Stimulated activated CD8-positive, alpha-beta memory T cell treated with anti-CD3 and anti-CD28 coated beads, Interleukin-12 subunit alpha, Interleukin-12 subunit beta, amount 100 ng/mL, for 4 hours (primary cell): ENCODE results near the gene AGER.
"Not testable (repeated sequence)": the region's sequence is repeated elsewhere in the genome, so short reads cannot be mapped to it uniquely, and the experiment has no call there.

Source experiments
- DNase-seq: peaks from one replicate; pipeline ENCODE4 v3.0.0-alpha.2; 2020; ENCODE audit warnings: low read depth

The AGER gene

DNA sequence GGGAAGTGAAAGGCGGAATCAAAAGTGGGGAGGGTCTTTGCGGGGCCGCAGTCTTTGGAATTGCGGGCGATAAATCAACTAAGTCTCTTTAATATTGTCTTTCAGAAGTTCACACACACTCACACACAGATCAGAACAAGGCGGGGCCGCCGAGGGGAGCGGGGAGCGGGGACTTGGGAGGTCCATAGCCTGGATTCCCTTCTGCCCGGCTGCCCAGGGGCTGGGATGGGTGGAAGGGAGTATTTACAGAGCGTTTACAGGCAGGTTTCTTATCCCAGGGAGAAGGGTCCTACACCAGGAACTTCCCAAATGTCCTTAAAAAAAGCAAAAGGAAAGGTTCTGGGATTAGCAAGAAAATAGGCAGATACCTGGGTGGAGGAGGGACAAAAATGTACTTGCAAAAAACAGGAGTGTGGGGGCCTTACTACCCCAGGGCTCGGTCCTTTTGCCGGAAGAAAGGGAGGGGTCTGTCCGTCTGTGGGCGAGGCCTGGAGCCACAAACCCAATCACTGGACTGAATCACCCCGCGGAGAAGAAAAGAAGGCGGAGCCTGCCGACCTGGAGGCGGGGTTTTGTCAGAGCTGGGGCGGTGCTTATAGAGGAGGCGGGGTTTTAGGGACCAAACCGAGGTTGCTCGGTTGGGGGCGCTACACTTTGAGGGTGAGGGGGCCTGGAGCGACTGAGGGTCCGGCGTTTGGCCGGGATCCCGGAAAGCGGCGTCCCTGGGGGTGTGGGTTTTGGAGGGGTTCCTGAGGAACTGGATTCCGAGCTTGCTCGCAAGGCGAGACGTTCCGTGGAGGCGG is 35.6 kb downstream of the AGER start:
- DNase-seq: peak; percentile 38

DNA sequence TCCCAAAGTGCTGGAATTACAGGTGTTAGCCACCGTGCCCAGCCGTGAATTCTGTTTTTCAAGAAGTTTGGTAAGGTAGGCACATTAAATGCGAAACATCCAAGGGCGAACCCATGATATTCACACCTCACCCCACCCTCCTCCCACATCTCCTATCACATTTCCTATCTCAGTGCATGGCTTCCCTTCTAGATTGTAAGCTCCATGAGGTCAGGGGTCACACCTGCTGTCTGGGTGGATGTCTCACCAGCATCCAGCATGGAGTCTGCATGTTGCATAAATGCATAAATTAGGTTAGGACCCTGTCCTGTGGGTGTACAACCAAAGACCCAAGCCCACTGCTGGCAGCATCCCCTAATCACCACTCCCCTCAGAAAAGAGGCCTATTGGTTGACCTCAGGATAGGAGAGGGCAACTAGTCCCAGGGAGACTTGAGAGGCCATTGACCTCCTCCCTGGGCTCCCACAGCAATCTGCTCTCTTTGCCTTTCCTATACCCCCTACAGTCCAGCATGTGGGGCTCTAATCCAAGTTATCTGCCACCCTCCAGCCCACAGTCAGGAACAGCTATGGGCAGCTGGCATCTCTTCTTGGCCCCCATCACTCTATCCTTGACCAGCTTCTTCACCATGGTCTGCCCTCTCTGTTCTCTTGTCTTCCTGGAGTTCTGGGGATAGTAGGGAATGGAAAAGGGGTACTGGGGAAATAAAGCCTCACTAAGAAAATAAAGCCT is 36.5 kb downstream of the AGER start:
- DNase-seq: no peak

DNA sequence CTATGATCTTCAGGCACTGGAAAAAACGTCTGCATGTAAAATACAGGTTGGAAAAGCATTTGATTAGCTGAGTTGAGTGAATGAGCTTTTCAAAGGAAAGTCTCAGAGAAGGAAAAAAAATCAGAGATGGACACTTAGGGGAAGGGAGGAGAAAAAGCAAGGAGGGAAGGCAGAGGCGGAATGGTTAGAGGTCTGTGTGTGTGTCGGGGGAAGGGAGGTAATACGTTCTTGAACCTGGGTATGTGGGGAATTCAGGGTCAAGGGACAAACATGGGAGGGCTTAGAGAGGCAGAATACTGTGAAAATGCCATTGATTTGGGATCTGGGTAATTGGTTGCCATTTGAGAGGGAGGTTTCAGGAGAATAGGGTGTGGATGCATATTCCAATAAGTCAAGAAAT is 37.4 kb downstream of the AGER start:
- no peak for DNase-seq

DNA sequence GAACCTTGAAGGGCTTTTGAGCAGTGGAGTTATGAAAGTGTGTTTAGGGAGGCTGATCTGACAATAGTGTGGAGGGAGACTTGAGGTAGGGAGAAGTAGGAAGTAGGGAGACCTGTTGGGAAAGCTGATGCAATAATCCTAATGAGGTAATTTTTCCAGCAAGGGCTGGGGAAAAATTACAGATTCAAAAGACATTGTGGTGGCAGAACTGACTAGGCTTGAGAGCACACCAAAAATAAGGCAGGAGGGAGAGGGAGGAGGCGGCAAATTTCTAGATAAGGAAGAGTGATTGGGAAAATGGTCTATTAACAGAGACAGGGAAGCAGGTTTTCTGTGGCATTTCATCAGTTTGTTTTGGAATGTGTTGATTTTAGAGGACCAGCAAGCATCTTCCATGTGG is 37.8 kb downstream of the AGER start:
- DNase-seq: no peak

DNA sequence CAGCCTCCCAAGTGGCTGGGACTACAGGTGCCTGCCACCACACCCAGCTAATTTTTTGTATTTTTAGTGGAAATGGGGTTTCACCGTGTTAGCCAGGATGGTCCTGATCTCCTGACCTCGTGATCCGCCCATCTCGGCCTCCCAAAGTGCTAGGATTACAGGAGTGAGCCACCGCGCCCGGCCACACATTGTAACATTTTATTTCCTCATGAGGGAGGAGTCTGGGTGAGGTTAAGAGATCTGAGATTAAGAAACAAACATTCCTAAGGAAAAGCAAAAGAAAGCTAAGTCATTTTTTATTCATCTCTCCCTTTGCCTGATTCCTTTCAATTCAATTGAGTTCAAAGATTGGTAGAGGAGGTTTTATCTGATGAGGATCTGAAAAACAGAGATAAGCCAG is 39.8 kb downstream of the AGER start:
- DNase-seq: not testable (repeated sequence)

DNA sequence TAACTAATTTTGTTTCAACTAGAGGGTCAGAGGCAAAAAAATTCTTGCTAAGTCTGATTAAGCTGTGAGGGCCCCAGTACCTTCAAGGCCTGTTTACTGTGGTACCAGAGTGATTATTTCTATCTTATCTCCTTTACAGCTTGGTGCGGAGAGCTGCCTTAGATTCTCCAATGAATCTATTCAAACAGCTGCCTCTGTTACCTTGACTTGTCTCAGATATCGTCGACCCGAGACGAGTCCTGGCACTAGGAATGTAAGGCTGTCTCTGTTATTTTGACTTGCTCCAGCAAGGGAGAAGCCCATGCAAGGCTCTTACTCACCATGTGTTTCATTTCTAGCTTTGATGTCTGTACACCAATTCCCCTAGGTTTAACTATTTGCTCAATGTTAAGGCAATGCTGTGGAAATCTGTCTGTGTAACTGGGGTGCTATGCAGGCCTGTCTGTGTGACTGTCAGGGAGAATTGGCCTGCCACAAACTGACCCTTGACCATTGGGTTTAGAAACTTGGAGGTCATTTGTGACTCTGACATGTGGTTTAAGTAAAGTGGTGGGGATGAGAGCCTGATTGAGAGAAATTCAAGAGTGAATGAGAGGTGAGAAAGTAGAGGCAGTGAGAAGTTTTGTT is 43.5 kb downstream of the AGER start:
- no peak for DNase-seq

DNA sequence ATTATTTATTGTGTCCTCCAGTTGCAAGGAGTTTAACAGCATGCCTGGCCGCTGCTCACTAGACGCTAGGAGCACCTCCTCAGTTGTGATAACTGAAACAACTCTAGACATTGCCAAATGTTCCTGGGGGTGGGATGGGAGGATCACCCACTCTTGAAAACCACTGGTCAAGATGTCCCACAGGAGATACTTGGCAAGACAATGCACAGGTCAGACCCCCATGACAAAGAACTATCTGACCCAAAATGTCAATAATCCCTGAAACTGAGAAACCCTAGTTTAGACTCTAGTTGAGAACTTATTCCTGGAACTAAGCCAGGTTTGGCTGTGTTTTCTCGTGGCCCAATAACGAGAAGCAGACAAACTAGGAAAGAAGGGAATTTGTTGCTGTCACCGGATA is 44.5 kb downstream of the AGER start:
- no peak for DNase-seq

DNA sequence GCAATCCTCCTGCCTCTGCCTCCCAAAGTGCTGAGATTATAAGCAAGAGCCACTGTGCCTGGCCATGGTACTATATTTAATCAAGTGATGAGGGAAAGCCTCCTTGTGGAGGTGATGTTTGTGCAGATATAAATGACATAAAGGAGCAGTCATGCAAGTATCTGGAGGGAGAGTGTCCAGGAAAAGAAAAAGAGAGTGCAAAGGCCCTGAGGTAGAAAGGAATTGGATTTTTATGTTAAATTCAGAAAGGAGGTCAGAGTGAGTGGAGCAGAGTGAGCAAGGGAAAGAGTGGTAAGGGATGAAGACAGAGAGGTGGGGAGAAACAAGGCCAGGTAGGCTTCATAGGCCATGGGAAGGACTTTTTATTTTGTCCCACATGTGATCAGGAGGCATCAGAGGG is 46.6 kb downstream of the AGER start:
- no peak for DNase-seq

DNA sequence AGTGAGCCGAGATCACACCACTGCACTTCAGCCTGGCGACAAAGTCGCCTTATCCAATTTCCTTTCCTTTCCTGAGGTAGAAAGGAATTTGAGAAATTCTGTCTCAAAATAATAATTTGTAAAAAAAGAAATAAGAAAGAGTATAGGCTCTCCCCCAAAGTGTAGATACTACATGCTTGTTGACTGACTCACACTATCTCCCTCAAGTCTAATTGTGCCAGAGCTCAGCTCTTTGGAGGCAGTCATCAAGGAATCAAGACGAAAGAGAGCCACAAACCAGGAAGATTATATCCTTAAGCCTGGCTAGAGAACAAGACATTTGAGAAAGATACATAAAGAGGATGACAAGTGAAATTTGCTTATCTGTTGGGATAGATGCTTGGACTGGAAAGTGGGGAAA is 50.3 kb downstream of the AGER start:
- DNase-seq: no peak

DNA sequence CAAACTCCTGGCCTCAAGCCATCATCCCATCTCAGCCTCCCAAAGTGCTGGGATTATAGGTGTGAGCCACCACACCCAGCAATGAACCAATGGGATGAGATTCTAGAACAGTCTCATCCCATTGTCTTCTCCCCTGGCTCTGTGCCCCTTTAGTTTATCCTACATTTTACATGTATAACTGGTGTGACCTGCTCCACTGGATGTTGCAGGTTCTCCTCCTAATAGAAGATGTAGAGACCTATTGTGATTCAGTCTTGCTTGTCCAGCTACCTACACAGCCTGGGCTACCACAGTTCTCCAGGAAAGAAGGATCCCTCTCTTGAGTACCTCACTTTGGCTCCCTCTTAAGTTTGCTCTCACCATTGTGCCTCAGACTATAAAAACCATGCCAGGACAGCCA is 51.9 kb downstream of the AGER start:
- DNase-seq: no peak

DNA sequence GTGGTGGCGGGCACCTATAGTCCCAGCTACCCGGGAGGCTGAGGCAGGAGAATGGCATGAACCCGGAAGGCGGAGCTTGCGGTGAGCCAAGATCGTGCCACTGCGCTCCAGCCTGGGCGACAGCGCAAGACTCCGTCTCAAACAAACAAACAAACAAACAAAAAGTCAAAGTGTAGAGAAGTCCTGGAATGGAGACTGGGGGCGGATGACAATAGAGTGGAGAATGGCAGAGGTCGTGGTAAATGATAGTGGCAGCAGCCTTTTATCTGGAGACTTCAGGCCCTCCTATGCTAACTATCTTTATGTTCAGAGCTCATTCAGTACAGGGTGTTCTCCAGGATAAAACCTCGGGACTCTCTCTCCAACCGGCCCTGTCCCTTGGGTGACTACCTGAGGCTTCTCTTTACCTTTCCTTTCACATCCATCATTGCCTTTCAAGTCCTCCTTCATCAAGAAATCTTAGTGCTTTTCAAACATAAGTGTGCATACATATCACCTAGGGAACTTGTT is 52.6 kb downstream of the AGER start:
- no peak for DNase-seq
